GM18499 (cell line): Measurements from ENCODE around the gene CCNC.
A peak's percentile ranks its signal among the peaks of the same experiment; 100 is the strongest.

Source experiments
- ATAC-seq: cut with Tn5 transposase; IDR thresholded peaks from one replicate; pipeline ENCODE4 v1.9.1; 2021; ENCODE audit warnings: moderate number of reproducible peaks; ENCODE audit not compliant: insufficient read depth, unreplicated experiment

Gene CCNC

DNA sequence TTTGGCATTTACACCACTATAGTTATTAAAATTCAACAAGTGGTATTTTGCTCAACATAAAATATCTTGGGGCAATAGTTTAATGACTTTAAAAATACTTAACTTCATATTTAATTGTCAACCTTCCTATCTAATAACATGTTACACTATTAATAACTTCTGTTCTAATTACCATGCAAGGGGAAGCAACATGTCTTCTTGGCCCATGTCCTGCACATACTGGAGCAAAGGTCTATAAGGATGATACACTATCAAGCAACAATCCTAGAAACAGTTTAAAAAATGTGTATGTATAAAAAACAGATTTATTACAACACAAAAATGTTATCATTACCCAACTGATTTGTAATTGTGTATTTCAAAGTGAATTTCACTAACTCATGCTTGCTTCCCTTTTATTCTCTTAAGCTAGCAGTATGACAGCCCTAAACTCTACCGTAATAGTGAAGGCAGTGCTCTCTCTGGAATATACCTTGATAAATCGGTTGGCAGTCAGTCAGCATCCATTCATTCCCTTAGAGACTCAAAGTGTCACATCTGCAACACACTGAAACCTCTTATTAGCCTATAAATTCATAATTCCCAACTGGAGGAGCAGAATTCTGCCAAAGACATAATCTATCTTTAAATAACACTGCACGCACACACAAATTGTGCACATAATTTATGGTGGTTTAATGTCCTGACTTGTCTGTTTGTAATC, 18.3 kb downstream of the CCNC start:
- ATAC-seq = no peak

DNA sequence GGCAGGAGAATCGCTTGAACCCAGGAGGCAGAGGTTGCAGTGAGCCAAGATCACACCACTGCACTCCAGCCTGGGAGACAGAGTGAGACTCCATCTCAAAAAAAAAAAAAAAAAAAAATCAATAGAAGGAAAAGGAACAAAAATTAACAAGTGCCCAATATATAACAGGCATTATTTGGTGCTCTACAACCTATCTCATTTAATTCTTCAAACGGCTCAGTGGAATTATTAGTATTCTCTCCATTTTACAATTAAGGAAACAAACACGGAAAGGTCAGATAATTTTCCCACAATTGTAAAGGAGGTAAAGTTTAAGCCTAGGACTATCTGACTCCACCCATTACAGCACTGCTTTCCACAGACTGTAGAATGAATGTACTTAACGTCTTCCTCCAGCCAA, 19.8 kb downstream of the CCNC start:
- ATAC-seq = no peak

DNA sequence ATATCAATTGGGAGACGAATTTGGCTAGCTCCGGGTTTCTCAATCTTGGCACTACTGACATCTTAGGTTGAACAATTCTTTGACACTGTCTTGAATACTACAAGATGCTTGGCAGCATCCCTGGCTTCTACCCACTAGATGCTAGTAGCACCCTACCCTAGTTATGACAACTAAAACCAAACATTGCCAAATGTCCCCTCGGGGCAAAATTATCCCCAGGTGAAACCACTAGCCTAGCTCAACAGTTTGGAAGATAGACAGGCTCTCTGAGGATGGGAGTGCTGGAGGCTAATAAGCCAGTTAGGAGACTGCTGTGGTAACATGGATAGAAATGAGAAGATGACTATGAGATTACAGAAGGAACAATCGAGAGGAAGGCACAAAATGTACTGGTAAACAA, 20.9 kb downstream of the CCNC start:
- no peak for ATAC-seq

DNA sequence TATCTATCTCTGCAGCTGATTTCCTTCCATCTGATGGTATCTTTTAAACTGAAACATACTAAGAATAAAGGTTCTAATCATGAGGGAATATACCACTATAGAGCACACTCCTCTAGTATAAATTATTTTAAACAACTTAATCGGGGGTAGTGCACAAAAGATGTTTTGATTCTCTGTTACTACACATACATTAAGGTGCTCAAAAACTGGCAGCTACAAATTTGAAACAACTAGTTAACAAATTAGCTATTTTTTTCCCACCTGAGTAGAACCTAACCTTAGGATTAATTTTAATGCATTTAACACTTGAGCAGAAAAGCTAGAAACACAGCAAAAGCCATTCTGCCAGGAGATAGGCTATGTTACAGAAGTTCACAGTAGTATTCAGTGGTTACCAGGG, 23.0 kb downstream of the CCNC start:
- no peak for ATAC-seq

DNA sequence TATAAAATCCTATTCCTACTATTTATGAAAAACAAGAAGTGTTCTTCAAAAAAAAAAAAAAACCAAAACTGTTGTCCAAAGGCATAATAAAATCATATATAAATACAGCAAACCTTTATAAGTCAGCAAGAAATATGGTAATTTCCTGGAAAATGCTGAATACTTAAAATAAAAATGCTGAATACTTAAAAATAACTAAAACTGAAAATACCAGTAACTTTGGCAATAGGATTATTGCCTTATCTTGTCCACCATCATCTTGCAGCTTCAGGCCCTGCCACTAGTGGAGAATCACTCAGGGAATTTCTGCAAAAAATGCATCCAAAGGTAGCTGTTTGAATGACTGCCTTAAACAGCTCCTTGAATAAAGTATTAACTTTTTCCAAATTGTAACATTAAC, 24.5 kb downstream of the CCNC start:
- ATAC-seq = no peak

DNA sequence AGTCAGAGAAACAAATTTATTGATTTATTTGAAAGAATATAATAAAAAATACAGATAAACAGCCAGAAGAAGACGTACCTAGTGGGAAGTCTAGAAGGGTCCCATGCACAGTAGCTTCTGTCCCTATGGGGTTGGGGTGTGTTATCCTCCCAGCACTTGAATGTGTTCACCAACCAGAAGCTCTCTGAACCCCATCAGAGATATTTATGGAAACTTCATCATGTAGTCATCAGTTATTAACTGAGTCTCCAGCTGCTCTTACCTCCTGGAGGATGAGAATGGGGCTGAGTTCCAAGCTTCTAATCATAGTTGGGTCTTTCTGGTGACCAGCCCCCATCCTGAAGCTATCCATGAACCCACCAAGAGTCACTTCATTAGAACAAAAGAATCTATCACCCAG, 37.8 kb downstream of the CCNC start:
- no peak for ATAC-seq

DNA sequence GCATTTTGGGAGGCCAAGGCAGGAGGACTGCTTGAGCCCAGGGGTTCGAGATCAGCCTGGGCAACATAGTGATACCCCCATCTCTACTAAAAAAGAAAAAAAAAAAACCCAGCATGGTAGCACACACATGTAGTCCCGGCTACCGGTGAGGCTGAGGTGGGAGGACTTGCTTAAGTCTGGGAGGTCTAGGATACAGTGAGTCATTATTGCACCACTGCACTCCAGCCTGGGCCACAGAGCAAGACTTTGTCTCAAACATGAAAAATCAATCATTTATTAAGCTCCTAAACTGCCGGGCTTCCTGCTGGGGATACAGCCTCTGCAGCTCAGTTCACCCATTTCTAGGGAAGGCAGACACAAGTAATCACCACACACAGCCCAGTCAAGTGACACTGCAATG, 45.9 kb downstream of the CCNC start:
- no peak for ATAC-seq

DNA sequence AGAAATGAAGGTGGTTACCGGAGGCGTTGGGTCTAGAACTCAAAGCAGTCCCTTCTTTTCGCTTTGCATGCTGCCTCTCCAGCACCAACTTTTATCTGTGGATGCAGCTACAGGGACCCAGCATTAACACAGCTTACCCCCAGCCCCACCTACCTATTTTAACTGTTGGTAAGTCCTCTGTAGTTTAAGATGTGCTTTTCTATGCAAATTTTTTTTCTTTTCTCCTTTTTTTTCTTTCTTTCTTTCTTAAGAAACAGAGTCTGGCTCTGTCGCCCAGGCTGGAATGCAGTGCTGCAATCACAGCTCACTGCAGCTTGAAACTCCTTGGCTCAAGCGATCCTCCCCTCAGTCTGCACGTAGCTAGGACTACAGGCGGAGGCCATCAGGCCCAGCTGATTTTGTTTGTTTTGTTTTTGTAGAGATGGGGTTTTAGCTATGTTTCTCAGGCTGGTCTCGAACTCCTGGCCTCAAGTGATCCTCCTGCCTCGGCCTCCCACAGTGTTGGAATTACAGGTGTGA, 46.8 kb downstream of the CCNC start:
- ATAC-seq = peak; percentile 17

DNA sequence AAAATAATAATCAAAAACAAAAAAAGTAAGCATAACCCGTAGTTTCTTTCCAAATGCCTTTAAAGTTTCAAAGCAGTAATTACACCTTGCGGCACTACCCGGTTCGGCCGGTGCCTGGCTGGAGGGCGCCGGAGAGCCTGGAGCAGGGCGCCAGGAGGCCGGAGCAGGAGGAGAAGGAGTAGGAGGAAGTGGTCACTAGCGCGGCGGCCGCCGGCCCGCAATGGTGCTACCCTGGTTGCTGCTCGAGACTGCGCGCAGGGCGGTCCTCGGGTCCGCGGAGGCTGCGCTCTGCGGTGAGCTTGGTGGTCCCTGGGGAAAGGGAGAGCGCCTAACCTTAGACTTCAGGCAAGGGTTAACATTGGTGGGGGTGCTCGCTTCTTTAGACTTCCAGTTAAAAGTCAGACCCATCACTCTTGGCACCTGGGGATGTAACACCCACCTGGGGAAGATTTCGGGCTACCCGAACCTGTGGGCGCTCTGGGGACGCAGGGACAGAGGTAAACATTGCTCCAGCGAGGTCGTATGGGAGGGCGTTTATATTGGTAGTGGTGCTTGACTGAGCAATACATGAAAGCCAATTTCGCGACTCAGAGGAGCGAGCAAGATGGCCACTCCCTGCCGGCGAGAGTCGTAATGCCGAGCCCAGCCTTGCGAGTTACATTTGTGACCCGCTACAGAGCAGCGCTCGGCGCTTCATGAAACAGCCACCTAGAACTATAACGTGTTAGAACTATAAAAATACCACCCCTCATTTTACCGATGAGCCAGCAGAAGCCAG, 47.4 kb downstream of the CCNC start:
- ATAC-seq = peak; percentile 90

DNA sequence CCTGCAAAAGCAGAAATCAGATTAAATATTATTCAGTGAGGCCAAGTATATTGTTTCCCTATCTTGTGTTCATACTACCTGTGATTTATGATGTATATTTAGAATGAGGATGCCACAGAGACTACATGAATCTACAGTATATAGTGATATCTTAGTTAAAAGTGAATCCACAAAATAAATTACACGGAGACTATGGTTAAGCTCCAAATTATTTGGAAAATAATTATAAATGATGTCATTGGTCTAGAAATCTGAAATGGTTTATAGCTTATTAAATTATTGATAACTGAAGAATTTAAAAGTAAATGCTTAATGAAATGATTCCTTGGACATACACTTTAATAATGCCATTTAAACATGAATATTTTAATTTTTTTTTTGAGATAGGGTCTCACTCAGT, 49.0 kb downstream of the CCNC start:
- no peak for ATAC-seq

DNA sequence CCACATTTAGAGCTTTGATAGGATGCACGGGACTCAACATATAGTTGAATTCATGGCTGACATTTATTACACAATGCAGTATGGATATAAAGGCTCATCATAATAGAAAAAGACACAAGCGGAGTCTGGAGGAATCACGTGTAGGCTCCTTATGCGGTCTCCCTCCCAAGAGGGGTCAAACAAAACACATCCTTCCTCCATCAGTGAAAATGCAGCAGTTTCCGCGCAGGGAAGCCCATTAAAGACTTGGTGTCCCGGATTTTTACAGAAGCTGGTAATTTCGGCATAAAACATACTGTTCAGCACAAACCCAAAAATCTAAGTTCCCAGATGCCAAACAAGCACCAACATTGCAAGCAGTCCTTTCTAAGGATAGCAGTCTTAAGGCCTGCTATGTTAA, 54.4 kb downstream of the CCNC start:
- ATAC-seq = no peak

DNA sequence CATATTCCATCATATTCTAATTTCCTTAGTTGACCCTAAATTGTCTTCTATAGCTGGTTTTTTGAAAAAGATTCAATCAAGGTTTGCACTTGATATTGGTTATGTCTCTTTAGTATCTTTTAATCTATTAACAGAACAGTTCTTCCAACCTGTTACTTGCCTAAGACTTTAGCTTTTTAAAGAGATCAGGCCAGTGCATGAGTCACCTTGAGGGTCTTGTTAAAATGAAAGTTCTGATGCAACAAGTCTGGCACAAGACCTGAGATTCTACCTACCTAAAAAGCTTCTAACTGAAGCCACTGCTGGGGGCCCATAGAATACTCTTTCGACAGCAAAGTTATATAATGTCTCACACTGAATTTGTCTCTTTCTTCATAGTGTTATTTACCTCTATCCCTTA, 56.4 kb downstream of the CCNC start:
- ATAC-seq = no peak

DNA sequence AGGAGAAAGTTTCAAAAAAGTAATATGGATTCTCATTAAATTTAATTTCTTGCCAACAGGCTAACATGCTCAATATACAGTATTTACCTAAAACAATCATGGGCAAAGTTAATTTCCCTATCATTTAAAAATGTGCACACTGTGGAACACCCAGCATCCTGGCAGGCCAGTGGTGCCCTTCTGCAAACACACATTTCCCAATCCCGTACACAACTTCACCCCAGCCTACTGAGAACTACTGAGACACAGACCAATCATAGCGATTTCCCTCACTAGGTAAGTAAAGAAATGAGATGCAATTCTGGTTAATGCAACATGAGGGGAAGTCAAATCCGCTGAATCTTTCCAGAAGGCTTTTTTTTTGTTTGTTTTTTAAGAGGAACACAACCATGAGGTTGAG, 60.8 kb downstream of the CCNC start:
- ATAC-seq = no peak

DNA sequence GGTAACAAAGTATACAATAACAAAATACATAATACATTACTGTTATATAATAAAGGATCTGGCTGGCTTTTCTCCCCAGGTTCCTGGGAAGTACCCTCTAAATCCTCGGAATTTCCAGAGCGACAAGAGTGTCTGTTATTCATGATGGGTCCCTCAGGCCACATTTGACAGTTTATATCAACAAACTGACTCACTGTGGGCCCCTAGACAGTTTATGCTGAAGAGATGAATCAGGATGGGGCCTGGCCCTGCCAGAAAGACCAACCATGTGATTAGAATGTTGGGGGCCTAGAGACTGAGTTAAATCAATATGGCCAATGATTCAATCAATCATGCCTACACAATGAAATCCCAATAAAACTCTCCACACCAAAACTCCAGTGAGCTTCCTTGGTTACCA, 66.7 kb downstream of the CCNC start:
- ATAC-seq = no peak

DNA sequence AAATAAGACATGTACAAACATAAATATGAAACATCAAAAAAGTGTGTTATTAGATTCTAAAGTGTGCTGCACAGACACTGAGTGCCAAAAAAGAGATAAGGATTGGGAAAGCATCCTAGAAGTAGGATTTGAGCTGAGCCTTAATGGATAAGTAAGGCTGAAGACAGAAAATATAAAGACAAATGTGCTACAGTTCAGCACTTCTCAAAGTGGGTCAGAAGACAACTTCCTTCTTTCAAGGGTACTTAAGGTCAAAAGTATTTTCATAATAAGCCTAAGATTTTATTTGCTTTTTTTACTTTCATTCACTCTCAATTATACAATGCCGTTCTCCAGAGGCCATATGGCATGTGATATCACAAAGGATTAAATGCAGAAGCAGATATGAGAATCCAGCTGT, 70.0 kb downstream of the CCNC start:
- no peak for ATAC-seq

DNA sequence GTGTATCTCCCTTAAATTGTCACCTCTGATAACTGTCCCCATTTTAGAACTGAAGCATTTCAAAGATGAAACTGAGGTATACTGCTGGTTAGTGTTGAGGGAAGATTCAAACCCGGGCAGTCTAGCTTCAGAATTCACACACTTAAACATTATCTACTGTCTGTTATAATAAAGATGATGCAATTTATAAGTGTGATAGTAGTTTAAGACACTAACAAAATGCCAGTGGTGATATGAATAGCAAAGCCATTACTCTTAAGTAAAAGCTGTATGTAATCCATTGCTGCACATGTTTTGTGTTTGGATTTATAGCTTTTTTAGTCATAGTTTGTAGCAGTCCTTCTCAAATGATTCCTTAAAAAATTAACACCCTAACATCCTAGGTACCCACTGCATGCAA, 73.0 kb downstream of the CCNC start:
- ATAC-seq = no peak
